GM18507 (cell line): ENCODE data around the gene SIGLEC5.
A peak's percentile ranks its signal among the peaks of the same experiment; 100 is the strongest.

Source experiments
- DNase-seq: peaks from one replicate; pipeline ENCODE4 v3.0.0; 2011; ENCODE audit warnings: low read depth; ENCODE audit not compliant: insufficient read length; ENCODE audit errors: extremely low spot score
- FAIRE-seq: peaks from 2 replicates; lab custom pipeline; 2011; peaks lifted over from hg19 to GRCh38; lab: Jason Lieb, UNC

The SIGLEC5 gene

DNA sequence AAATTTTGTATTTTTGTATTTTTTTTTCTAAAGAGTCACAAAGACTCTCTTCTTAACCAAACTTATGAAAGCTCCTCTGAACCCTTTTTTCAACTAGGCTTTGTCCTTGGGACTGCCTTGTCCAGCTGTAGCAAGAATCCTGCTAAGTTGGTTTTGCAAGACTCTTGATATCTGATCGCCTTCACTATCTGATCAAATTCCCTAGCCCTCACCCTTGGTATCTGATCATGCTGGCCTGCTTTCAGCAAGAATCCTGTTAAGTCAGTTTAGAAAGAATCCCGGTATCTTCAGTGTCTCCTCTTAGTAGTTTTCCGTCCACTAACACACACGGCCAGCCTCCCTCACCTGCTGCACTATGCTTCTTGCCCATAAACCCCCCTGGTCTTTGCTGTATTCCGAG lies 1.9 kb upstream of the SIGLEC5 start:
- DNase-seq (no peak), FAIRE-seq (no peak)

DNA sequence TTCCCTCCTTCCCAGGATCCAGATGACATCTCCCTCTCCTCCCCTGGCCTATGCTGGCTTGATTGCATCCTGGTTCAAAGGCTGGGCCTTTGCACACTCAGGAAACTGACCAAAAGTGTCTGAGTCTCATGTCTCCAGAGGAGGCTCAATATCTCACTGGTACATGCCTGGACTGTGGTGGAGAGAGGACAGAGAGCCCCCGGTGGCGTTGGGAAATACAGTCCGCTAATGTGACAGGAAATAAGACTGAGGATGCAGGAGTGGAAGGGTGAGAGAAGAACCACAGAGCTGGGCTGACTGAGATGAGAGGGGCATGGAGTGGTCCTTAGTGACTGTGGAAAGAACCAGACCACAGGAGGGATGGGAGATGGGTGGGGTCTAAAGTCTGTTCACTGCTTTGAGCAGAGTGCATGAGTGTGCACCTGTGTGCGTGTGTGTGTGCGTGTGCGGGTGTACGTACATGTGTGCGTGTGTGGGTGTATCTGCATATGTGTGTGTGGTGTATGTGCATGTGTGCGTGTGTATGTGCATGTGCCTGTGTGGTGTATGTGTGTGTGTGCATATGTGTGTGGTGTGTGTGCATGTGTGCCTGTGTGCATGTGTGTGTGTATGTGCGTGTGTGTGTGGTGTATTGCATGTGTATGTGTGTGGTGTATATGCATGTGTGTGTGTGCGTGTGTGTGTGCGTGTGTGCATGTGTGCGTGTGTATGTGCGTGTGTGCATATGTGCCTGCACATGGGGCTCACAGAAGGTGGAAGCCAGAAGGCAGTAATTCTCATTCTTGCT lies 1.9 kb downstream of the SIGLEC5 start:
- DNase-seq: no peak
- FAIRE-seq: no peak

DNA sequence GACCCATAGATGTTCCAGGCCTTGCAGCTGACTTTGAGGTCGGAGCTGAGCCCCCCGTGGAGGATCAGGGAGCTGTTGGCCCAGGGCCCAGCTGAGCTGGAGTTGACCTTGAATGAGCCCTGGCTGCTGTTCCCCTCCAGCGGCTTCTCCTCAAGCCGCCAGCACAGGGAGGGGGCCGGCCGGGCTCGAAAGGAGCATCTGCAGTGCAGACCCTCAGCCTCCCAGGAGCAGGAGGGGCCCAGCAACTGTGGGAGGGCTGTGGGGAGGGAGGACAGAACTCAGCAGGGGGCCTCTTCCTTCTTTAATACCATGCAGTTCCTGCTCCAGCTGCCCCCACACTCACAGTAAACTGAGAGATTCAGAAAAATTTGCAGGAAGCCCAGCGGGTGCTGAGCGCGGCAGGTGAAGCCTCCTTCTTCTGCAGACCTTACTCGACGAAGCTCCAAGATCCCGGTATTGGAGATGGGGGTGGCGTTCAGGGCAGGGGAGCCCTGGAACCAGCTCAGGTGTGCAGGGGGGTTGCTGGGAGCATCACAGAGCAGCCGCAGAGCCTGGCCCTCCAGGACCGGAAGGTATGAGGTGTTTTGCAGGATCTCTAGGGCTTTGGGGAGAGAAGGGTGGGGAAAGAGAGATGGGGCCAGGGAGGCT lies 2.6 kb downstream of the SIGLEC5 start:
- DNase-seq (no peak), FAIRE-seq (no peak)

- no peak for FAIRE-seq
- no peak for DNase-seq
These were observed 3.5 kb downstream of the SIGLEC5 start for GRCh38 chr19:51626675-51627074.

GRCh38 chr19:51621178-51621577 lies 9.0 kb downstream of the SIGLEC5 start:
- peak; percentile 94 for FAIRE-seq

DNA sequence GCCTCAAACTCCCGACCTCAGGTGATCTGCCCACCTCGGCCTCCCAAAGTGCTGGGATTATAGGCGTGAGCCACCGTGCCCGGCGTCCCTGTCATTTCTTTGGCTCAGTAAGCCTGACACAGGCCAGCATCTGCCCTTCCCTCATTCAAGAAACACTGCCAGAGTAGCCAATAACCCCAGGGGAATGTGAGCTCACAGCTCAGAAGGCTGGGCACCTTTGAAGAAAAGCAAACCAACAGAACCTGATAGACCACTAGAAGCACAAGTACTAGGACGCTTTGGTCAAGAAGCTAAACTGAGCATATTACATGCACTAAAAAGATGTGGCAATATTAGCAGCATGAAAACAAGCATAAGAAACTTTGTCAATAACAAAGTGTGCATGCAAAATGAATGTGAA lies 14.2 kb downstream of the SIGLEC5 start:
- FAIRE-seq (no peak), DNase-seq (no peak)

More at GRCh38 chr19:51621178-51621577, 9.0 kb downstream of the SIGLEC5 start:
- peak; percentile 50 for DNase-seq

GRCh38 chr19:51614789-51615188 lies 15.4 kb downstream of the SIGLEC5 start:
- DNase-seq (no peak), FAIRE-seq (no peak)

DNA sequence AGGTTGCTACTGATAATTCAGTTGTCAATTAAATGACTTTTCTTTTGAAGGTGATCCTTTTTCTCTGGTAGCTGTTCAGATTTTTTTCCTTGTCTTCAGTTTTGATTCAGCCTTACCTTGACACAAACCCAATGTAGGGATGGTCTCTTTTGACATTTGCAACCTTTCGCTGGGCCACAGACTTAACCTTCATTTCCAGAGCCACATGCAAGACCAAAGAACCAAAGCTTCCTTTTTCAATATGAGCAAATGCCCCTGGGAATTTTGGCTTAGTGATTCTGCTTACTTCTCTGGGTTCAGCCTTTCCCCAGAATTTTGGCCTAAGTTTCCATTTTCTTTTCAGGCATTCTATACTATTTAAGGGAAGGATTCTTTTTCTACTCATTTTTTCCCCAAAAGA lies 19.6 kb downstream of the SIGLEC5 start:
- FAIRE-seq (no peak), DNase-seq (no peak)

DNA sequence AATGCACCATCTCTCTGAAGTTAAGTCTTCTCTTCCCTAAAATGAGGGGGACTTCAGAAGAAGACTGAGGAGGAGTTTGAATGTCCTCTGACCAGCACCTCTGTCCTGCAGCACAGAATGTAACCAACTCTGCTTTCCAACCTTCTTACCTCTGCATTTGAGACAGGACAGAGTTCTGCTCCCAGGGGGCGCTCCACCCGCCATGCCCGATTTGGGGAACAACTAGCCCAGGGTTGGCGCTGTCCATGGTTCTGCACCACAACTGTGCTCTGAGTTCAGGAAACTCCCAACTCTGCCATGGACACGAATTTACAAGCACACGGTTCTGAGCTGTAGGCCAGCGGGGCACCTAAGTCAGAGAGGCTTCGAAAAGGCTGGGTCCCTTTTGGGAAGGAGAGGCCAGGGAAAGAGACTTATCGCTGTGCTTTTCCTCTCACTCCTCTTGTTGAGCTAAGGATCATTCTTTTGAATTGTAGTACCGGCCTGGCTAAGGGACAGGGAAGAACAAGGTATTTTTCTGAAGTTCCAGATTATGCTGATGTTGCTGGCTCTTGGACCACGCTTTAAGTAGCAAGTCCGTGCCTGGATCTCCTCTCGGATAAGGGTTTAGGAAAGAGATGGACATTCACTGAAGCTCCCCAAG lies 22.2 kb downstream of the SIGLEC5 start:
- FAIRE-seq (peak; percentile 50), DNase-seq (no peak)

DNA sequence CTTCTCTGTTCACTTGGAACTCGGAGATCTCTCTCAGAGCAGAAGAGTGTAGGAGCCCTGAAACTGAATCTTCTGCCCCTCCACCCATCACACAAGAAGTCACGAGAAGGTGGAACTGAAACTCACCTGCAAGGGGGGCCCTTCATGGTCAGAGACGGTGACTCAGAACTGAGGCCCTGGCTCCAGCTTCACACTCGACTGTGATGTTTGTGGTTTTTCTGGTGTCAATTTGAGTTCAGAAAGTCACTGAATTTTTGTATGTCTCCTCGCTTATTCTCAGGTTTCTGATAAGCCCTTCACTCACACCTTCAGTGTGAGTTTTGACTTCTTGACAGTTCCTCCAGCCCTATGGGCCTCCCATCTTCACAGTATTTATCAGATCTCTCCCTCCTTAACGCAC lies 23.1 kb downstream of the SIGLEC5 start:
- FAIRE-seq (peak; percentile 100), DNase-seq (peak; percentile 78)

GRCh38 chr19:51602189-51602854 lies 27.9 kb downstream of the SIGLEC5 start:
- FAIRE-seq: peak; percentile 93

DNA sequence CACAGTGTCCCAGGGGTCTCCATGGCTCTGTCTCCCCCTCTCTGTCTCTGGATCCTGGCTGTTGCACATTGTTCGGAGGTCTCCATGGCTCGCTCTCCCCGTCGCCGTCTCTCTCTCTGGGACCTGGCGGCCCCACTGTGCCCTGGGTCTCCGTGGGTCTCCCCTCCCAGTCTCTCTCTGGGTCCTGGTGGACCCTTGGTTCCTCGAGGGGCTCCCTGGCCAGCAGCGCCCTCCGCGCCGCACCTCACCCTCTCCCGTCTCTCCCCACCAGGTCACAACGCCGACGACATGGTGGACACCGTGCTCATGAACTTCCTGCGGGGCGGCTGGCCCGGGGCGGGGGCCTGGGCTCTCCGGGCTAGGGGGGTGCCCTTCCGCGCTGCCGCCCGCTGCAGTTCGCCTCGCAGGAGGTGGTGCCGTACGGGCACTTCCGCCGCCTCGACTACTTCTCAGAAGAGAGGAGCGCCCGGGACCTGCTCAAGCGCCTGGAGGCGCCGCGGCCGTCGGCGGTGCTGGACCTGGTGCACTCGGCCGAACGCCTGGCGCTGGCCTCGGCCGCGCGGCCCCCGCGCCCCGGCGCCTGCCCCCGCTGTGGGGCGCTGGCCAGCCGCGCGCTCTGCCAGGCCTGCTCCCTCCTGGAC lies 29.1 kb downstream of the SIGLEC5 start:
- DNase-seq (no peak), FAIRE-seq (peak; percentile 33)

More at GRCh38 chr19:51602189-51602854, 27.9 kb downstream of the SIGLEC5 start:
- DNase-seq: no peak

GRCh38 chr19:51599084-51599483 lies 31.1 kb downstream of the SIGLEC5 start:
- no peak for FAIRE-seq

GRCh38 chr19:51598159-51598915 lies 31.9 kb downstream of the SIGLEC5 start:
- no peak for DNase-seq
- FAIRE-seq: no peak

More at GRCh38 chr19:51599084-51599483, 31.1 kb downstream of the SIGLEC5 start:
- DNase-seq: no peak

DNA sequence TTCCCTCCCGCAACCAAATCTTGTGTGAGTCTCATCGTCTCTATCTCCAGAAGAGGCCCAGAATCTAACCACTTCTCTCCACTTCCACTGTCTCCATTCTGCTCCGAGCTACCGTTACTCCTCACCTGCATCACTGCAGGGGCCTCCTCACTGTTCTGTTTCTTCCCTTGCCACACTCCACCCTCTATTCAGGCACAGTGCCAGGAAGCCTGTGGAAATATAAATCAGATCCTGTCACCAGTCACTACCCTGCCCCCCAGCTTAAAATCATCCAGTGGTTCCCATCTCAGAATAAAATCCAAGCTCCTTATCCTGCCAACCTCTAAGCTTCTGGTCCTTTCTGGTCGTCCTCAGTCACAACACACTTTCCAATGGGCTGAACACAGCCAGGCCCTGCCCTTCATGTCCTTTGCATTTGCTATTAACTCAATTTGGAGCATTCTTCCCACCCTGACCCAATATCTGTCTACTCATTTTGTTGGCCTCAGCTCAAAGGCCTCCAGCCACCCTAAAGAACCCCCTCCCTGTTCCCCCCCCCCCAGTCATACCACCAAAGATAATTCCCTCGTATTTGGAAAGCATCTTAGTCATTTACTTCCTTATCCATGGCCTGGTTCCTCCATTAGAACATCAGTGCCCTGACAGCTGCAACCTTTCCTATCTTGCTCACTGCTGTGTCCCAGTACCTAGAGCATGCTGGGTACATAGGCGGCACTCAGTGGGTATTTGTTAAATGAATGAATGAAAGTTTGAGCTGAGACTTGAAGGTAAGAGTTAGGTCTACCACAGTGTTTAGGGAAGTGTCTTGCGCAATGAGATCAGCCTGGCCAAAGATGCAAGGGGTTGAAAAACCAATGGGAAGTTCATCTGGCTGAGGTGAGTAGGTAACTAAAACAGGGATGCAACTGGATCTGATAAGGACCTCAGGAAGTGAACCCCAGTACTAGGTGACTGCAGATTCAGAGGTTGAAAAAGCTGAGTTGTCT lies 34.7 kb downstream of the SIGLEC5 start:
- FAIRE-seq (no peak), DNase-seq (no peak)

- FAIRE-seq (no peak), DNase-seq (no peak)
These were observed 35.5 kb downstream of the SIGLEC5 start for GRCh38 chr19:51594774-51595109.

GRCh38 chr19:51593969-51594773 lies 36.0 kb downstream of the SIGLEC5 start:
- DNase-seq (peak; percentile 95), FAIRE-seq (peak; percentile 99)
